GM19455 (cell line): Measurements from ENCODE around the gene NUDT4B.
"Not testable (repeated sequence)": the region's sequence is repeated elsewhere in the genome, so short reads cannot be mapped to it uniquely, and the experiment has no call there.

Experiments
- ATAC-seq: cut with Tn5 transposase; IDR thresholded peaks from one replicate; pipeline ENCODE4 v1.9.1; 2021; ENCODE audit not compliant: unreplicated experiment

Gene NUDT4B

DNA sequence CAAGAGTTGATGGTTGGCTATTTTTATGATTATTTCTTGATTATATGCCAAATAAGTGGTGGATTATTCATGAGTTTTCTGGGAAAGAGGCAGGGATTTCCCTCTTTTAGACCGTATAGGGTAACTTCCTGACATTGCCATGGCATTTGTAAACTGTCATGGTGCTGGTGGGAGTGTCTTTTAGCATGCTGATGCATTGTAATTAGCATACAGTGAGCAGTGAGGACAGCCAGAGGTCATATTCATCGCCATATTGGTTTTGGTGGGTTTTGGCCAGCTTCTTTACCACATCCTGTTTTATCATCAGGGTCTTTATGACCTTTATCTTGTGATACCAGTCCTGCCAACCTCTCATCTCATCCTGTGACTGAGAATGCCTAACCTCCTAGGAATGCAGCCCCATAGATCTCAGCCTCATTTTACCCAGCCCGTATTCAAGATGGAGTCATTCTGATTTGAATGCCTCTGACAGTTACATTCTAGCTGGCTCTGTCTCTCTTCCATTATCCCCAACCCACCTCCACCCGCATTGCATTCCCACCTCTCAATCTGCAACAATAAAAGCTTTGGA lies 45.3 kb downstream of the NUDT4B start:
- ATAC-seq = not testable (repeated sequence)
